HepG2 (cell line): ENCODE measurements around the gene VAMP2. TPM values are rescaled to one million over a fixed set of nuclear protein-coding genes. Genes with fewer than 3 reads are reported as not detected.

Experiments
- HMGXB4 ChIP-seq, 2 experiments: sonication (generic) in 1 of 2; formaldehyde crosslinking in 1 of 2; IDR thresholded peaks; 2 replicates each; pipeline versions ENCODE4 v1.4.0 to v1.6.1; 2018 to 2020; ENCODE audit warnings: missing genetic modification reagents in 2 of 2, borderline replicate concordance in 1 of 2, low read depth in 1 of 2, mild to moderate bottlenecking in 1 of 2, missing biosample characterization in 1 of 2
- MEIS2 ChIP-seq: sonication (generic); formaldehyde crosslinking; IDR thresholded peaks from 2 replicates; pipeline ENCODE4 v1.9.0; 2021; ENCODE audit warnings: mild to moderate bottlenecking, missing genetic modification reagents
- NR2F1 ChIP-seq, 2 experiments: fragments of 450-650 bp in 1 of 2; formaldehyde crosslinking in 1 of 2; IDR thresholded peaks; 2 replicates each; pipeline versions ENCODE4 v1.5.0 to v1.6.1; 2016 to 2020; ENCODE audit warnings: mild to moderate bottlenecking in 1 of 2, missing compliant biosample characterization in 1 of 2, missing genetic modification reagents in 1 of 2, moderate library complexity in 1 of 2
- SMAD1 ChIP-seq: sonication (generic); formaldehyde crosslinking; IDR thresholded peaks from 2 replicates; pipeline ENCODE4 v1.4.0; 2020; ENCODE audit warnings: missing genetic modification reagents, low read depth, mild to moderate bottlenecking, borderline replicate concordance
- SPEN ChIP-seq: sonication (generic); formaldehyde crosslinking; IDR thresholded peaks from 2 replicates; pipeline ENCODE4 v1.5.1; 2020; ENCODE audit warnings: low read depth, mild to moderate bottlenecking, missing genetic modification reagents
- TBX2 ChIP-seq: sonication (generic); formaldehyde crosslinking; IDR thresholded peaks from 2 replicates; pipeline ENCODE4 v1.5.0; 2020; ENCODE audit warnings: missing genetic modification reagents, mild to moderate bottlenecking, borderline replicate concordance
- ZBTB10 ChIP-seq: sonication (generic); formaldehyde crosslinking; IDR thresholded peaks from 2 replicates; pipeline ENCODE4 v1.4.0; 2020; ENCODE audit warnings: missing genetic modification reagents, borderline replicate concordance
- ZFP90 ChIP-seq: sonication (generic); formaldehyde crosslinking; IDR thresholded peaks from 2 replicates; pipeline ENCODE4 v1.8.0; 2022; ENCODE audit warnings: missing genetic modification reagents, mild to moderate bottlenecking, inconsistent platforms, borderline replicate concordance
- ZIK1 ChIP-seq: sonication (generic); formaldehyde crosslinking; IDR thresholded peaks from 2 replicates; pipeline ENCODE4 v1.5.0; 2020; ENCODE audit warnings: mild to moderate bottlenecking, low read depth, missing genetic modification reagents, borderline replicate concordance
- ZNF101 ChIP-seq: sonication (generic); formaldehyde crosslinking; IDR thresholded peaks from 2 replicates; pipeline ENCODE4 v1.4.0; 2020; ENCODE audit warnings: mild to moderate bottlenecking, low read depth, missing genetic modification reagents, borderline replicate concordance
- ZNF18 ChIP-seq: sonication (generic); formaldehyde crosslinking; IDR thresholded peaks from 2 replicates; pipeline ENCODE4 v1.8.0; 2022; ENCODE audit warnings: mild to moderate bottlenecking, missing genetic modification reagents; ENCODE audit not compliant: insufficient replicate concordance
- ZNF282 ChIP-seq: fragments of 450-650 bp; IDR thresholded peaks from 2 replicates; pipeline ENCODE4 v1.6.1; 2018; ENCODE audit not compliant: partially characterized antibody
- ZNF510 ChIP-seq: sonication (generic); formaldehyde crosslinking; IDR thresholded peaks from 2 replicates; pipeline ENCODE4 v1.4.0; 2020; ENCODE audit warnings: low read depth, mild to moderate bottlenecking, missing genetic modification reagents
- ZNF512 ChIP-seq: sonication (generic); formaldehyde crosslinking; IDR thresholded peaks from 2 replicates; pipeline ENCODE4 v1.4.0; 2020; ENCODE audit warnings: mild to moderate bottlenecking, missing genetic modification reagents
- ZNF781 ChIP-seq: sonication (generic); formaldehyde crosslinking; IDR thresholded peaks from 2 replicates; pipeline ENCODE4 v1.5.1; 2020; ENCODE audit warnings: borderline replicate concordance, mild to moderate bottlenecking, missing genetic modification reagents; ENCODE audit errors: not compliant biosample characterization
- ZNF782 ChIP-seq: sonication (generic); formaldehyde crosslinking; IDR thresholded peaks from 2 replicates; pipeline ENCODE4 v1.4.0; 2020; ENCODE audit warnings: missing genetic modification reagents, mild to moderate bottlenecking, borderline replicate concordance
- polyA plus RNA-seq, 8 experiments: library from polyadenylated mRNA; depleted of rRNA in 3 of 8; stranded (reverse) in 7 of 8; unstranded in 1 of 8; fragments of >200 nt; fragmentation: Illumina TruSeq in 4 of 8; extraction: Trizol in 4 of 8; gene quantifications; 2 replicates each; pipeline versions ENCODE4 v1.2.1 to v1.2.3, GENCODE V29; 2011 to 2016; ENCODE audit warnings: low read depth in 4 of 8, missing spikeins in 1 of 8, mixed read lengths in 1 of 8; ENCODE audit not compliant: insufficient read depth in 1 of 8
- total RNA-seq, 5 experiments: library from RNA; depleted of rRNA; stranded (reverse); fragments of >200 nt; fragmentation: Illumina TruSeq; extraction: Trizol; gene quantifications; 2 replicates each; pipeline ENCODE4 v1.2.3, GENCODE V29; 2016; ENCODE audit warnings: low read depth in 1 of 5
- TF ChIP-seq, protein P1 (sequence below): sonication (generic); formaldehyde crosslinking; IDR thresholded peaks from 2 replicates; pipeline ENCODE4 v1.5.1; 2020; ENCODE audit warnings: mild to moderate bottlenecking, missing genetic modification reagents

Gene VAMP2
- total and polyA plus RNA-seq, 2 of the 13 experiments (the other 11 are each of a cell fraction or from before 2014, with no cell fraction given) = 3.9 to 17.2 TPM

DNA sequence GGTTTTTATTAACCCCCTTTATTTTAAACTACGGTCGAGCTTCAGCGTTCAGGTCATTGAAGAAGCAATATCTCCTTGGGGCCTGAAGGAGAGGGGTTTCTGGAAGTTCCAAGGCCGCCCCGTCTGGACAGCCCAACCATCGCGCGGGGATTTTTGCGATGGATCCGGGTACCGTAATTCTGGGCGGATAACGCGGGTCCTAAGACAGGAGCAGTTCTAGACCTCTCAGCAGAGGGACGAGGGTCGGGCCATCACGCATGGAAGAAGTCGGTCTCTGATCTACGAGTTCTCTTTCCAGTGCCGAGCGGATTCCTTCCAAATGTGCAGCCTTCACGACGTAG lies 23.7 kb upstream of the VAMP2 start (continued):
- TF ChIP-seq SMAD1 (CRISPR knock-in tag) (peak; percentile 96), HMGXB4 (CRISPR knock-in tag; IDR thresholded peaks at IDR 0.05; ENCODE audit: borderline replicate concordance in 1 of 2, low read depth in 1 of 2) (0 out of 4 replicates have a peak, but pooled peaks of 1 of the 2 experiments have one; percentile 100), ZNF512 (CRISPR knock-in tag) (no peak), ZIK1 (CRISPR knock-in tag) (no peak), SPEN (CRISPR knock-in tag) (no peak), MEIS2 (CRISPR knock-in tag) (no peak), ZNF282 (no peak), TBX2 (CRISPR knock-in tag) (peak; percentile 66), ZNF510 (peak; percentile 90), ZNF101 (peak; percentile 60; the same call in 1 of the 2 replicates), ZNF782 (CRISPR knock-in tag) (peak; percentile 69; the same call in 1 of the 2 replicates), ZFP90 (no peak), NR2F1 (CRISPR knock-in tag; IDR thresholded peaks at IDR 0.05) (no peak), ZNF18 (CRISPR knock-in tag) (no peak), ZBTB10 (no peak), ZNF781 (CRISPR knock-in tag) (peak; percentile 5)
- TF ChIP-seq, protein P1, sequence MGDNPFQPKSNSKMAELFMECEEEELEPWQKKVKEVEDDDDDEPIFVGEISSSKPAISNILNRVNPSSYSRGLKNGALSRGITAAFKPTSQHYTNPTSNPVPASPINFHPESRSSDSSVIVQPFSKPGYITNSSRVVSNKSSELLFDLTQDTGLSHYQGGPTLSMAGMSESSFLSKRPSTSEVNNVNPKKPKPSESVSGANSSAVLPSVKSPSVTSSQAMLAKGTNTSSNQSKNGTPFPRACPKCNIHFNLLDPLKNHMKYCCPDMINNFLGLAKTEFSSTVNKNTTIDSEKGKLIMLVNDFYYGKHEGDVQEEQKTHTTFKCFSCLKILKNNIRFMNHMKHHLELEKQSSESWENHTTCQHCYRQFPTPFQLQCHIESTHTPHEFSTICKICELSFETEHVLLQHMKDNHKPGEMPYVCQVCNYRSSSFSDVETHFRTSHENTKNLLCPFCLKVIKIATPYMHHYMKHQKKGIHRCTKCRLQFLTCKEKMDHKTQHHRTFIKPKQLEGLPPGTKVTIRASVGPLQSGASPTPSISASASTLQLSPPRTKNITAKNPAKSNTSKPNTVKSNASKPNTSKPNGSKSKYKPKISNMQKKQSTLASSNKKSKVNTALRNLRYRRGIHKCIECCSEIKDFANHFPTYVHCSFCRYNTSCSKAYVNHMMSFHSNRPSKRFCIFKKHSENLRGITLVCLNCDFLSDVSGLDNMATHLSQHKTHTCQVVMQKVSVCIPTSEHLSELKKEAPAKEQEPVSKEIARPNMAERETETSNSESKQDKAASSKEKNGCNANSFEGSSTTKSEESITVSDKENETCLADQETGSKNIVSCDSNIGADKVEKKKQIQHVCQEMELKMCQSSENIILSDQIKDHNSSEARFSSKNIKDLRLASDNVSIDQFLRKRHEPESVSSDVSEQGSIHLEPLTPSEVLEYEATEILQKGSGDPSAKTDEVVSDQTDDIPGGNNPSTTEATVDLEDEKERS (CRISPR knock-in tag) = 0 out of 2 replicates have a peak, but pooled peaks have one; percentile 76
